CD4-positive, alpha-beta T cell treated with Interleukin-1 beta for 1 hour (primary cell): Measurements from ENCODE around the gene LSMEM2.

Experiments
- DNase-seq, 2 donors: peaks; one replicate each; pipeline ENCODE4 v3.0.0-alpha.2; 2020 to 2022

Gene LSMEM2

GRCh38 chr3:50324351-50325112, 45.6 kb downstream of the LSMEM2 start:
- peak; percentile 66 to 70 for DNase-seq

- DNase-seq = no peak
Measured at GRCh38 chr3:50325113-50325480, 46.2 kb downstream of the LSMEM2 start.

DNA sequence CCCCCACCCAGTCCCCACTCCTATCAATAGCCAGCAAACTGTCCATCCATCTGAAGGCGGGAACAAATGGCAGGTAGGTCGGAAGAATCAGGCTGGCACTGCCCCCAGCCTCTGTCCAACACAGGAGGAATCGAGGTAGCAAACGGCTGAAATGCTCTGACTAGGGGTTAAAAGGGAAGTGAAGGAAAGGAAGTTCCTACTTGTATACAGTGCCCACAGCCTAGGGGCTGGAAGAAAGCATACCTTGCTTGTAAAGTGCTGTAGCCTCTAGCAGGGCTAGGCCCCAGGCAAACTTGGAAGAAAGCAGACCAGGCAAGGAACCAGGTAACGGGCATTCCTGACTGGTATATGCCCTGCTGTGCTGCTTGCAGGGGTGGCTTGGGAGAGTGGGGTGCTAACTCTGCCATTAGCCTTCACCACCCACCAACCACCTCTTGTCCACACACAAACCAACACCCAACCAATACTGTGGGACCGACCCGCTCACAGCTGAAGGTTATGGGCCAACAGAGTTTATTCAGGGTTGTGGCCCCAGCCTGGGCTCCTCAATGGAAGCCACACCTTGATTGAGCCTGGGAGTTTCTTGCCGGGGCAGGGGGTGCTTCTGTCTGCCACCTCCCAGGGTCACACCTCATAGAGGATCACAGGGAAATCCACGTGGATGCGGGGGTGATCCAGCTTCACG, 46.8 kb downstream of the LSMEM2 start:
- no peak for DNase-seq

DNA sequence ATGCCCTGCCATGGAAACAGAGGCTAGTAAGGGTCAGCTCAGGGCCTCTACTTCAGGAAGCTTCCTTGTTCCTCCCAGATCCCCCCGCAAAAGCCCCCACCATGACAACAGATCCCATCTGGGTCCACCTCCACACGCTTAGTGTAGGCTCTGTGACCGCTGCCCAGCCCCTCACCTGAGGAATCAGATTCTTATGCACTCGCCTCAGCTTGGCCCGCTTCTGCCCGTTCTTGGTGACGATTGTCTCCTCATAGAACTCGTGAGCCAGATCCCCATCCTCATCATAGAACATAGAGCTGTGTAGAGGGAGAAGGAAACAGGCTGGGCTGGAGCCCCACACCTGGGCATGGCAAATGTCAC, 47.3 kb downstream of the LSMEM2 start:
- no peak for DNase-seq

GRCh38 chr3:50327129-50327528, 48.2 kb downstream of the LSMEM2 start:
- no peak for DNase-seq

DNA sequence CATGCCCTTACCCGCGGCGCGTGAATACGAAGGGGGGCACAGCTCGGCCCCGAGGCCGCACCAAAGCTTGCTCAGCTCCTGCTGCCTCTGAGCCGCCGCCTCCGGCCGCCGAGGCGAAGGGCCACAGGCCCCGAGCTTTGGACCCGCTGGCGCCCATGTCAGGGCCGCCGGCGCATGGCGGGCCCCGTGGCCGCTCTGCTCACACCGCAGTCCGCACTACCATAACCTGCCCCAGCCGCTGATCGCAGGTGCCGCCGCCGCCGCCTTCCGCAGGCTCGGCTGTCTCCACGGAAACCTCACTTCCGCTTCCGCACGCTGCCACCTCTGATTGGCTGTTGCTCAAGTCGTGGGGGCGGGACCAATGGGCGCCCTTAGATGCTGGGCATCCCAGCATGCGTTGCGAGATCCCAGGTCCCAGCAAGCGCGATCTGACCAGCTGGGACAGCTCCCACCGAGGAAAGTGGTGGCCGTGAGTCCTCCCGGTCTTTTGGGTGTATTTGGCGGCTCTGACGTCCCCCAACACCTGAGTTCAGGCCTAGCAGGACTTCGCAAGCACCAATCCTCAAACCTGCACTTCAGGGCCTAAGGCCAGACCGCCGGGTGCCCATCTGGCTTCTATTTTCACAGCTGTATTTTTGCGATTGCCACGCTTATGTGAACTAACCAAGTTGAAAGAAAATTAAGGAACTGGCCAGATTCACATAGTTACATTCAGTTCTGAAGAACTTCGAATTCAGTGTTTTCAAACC, 49.2 kb downstream of the LSMEM2 start, which contains the start of gene TUSC2:
TSS of gene TUSC2 (minus strand) at position 281 of the 749 bp plus-strand sequence. CDS start at position 157, 124 bp downstream.
- peak; percentile 95 for DNase-seq

- DNase-seq = no peak
Measured at GRCh38 chr3:50330330-50330729, 51.4 kb downstream of the LSMEM2 start.

DNA sequence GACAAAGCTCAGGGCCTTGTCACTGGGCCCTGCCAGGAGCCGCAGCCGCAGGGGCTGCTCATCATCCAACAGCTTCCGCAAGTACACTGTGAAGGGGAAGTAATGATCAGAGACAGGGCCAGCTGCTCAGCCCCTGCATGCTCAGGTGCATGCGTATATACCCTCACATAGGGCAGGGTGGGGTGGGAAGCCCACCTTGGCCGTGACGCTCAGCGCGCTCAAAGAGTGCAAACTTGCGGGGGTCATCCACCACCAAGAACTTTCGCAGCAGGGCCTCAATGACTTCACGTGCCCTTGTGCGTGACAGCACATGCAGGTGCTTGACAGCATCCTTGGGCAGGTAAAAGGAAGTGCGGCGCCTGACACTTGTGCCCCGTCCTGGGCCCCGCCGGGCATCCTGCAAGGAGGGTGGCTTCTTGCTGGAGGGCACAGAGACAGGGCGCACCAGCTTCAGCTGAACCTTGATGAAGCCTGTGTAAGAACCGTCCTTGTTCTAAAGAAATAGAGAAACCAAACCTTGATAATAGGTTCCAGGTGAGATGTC, 52.5 kb downstream of the LSMEM2 start:
- no peak for DNase-seq

- peak in 1 of 2 donors; percentile 40 for DNase-seq
Measured at GRCh38 chr3:50333744-50334328, 54.9 kb downstream of the LSMEM2 start.

DNA sequence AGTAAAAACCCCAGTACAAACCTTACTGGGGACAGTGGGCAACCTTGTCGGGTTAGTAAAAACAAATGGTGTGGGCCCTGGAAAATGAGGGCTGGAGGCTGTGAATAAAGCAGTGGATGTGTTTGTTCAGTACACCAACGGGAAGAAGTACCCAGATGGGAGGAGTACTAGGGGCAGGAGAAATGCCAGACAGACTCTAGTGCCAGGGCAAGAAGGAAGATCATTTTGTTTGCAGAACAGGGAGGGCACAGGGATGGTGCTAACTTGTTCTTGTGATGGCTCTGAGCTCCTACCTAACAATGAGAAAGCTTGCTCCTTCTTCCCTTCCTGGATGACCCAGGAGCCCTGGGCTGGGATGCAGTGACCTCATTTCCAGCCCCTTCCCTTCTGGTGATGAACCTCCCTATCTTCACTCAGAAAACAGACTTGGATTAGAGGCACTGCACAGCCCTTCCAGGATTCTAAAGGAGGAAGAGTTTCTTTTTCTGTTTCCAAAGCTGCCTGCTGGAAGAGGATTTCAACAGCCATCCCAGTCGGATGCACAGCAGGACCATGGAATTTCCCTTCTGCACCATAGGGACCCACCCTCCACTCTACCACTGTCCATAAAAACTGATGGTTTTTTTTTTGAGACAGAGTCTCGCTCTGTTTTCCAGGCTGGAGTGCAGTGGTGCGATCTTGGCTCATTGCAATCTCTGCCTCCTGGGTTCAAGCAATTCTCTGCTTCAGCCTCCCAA, 55.6 kb downstream of the LSMEM2 start:
- no peak for DNase-seq

GRCh38 chr3:50336452-50337174, 57.7 kb downstream of the LSMEM2 start:
- DNase-seq = no peak

- peak; percentile 95 to 97 for DNase-seq
Measured at GRCh38 chr3:50337175-50337861, 58.4 kb downstream of the LSMEM2 start.
